ENCODE results near the gene HDAC7.

DNA sequence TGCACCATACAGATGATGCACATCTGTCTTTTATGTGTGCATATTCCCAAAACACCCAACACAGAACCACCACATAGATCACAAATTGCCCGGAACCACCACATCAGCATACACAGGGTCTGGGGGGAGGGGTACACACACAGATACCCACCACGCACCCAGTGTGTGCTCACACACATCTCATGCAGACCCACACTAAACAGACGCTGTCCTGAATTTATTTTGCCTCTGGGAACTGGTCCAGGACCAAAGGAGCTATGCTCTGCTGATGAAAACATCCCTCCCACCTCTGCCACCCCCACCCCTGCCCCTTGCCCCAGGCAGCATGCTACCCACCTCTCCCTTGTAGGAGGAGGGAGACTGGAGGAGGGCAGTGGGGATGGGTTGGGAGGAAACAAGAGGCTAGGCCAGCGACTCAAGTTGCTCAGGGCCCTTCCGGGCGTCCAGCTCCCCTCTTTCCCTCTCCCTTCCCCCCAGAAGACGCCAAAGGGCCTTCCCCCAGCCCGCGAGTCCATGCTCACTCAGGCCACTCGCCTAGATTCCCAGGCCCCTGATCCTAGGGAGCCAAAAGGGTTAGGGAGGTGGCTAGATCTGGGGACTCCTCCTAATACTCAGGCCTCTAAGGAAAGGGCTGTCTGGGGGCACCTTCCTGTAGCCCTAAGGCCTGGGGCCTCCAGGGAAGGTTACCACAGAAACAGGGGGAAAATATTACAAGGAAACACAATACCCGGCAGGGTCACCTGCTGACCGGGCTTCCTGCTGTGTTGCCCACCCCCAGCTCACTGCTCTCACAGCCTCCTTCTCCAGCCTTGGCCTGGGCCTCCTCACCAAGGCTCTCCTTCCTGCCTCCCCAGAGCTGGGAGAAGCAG is 3.1 kb downstream of the HDAC7 start:
- TF ChIP-seq, protein P1, sequence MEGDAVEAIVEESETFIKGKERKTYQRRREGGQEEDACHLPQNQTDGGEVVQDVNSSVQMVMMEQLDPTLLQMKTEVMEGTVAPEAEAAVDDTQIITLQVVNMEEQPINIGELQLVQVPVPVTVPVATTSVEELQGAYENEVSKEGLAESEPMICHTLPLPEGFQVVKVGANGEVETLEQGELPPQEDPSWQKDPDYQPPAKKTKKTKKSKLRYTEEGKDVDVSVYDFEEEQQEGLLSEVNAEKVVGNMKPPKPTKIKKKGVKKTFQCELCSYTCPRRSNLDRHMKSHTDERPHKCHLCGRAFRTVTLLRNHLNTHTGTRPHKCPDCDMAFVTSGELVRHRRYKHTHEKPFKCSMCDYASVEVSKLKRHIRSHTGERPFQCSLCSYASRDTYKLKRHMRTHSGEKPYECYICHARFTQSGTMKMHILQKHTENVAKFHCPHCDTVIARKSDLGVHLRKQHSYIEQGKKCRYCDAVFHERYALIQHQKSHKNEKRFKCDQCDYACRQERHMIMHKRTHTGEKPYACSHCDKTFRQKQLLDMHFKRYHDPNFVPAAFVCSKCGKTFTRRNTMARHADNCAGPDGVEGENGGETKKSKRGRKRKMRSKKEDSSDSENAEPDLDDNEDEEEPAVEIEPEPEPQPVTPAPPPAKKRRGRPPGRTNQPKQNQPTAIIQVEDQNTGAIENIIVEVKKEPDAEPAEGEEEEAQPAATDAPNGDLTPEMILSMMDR (IDR thresholded peaks at IDR 0.05; ENCODE audit: poor library complexity), result no peak
- TF ChIP-seq EZH2 (IDR thresholded peaks at IDR 0.05; ENCODE audit: borderline replicate concordance), result no peak

All from hepatocyte (in vitro differentiated cells).